ENCODE results near the gene SNX19.
"Not testable (repeated sequence)": the region's sequence is repeated elsewhere in the genome, so short reads cannot be mapped to it uniquely, and the experiment has no call there.

Gene SNX19, protein sequence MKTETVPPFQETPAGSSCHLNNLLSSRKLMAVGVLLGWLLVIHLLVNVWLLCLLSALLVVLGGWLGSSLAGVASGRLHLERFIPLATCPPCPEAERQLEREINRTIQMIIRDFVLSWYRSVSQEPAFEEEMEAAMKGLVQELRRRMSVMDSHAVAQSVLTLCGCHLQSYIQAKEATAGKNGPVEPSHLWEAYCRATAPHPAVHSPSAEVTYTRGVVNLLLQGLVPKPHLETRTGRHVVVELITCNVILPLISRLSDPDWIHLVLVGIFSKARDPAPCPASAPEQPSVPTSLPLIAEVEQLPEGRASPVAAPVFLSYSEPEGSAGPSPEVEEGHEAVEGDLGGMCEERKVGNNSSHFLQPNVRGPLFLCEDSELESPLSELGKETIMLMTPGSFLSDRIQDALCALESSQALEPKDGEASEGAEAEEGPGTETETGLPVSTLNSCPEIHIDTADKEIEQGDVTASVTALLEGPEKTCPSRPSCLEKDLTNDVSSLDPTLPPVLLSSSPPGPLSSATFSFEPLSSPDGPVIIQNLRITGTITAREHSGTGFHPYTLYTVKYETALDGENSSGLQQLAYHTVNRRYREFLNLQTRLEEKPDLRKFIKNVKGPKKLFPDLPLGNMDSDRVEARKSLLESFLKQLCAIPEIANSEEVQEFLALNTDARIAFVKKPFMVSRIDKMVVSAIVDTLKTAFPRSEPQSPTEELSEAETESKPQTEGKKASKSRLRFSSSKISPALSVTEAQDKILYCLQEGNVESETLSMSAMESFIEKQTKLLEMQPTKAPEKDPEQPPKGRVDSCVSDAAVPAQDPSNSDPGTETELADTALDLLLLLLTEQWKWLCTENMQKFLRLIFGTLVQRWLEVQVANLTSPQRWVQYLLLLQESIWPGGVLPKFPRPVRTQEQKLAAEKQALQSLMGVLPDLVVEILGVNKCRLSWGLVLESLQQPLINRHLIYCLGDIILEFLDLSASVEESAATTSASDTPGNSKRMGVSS

DNA sequence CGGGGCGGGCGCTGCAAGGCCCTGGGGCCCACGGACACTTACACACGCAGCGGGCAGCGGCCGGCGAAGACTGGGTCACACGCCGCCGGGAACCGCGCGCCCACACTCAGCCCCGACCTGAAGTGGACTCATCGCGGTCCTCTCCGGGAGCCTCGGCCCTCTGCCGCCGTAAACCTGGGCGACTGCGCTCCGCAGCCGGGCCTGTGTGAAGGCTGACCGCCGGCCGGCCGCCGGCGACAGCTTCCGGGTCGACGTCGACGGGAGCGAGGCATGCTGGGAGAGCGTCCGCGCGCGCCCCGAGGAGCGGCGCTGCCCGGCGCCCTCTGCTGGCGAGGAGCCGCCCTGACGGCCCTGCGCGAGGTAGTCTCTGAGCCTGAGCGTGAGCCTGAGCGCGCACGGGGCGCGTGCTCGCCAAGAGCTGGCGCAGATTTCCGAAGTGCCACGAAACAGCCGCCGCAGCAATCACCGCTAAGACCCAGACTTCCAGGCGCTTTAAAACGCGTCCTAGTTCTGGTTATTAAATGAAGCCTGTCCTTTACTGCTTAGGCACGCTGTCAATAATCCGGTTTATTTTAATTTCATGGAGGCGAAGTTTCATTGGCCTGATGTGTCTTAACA, at the start of gene SNX19:
TSS of gene SNX19 (minus strand) at position 242 of the 618 bp plus-strand sequence. CDS start 540 bp downstream, outside the sequence.
- peak; percentile 86 for FAIRE-seq
- DNase-seq (ENCODE audit: insufficient read length, low spot score), result peak; percentile 69

DNA sequence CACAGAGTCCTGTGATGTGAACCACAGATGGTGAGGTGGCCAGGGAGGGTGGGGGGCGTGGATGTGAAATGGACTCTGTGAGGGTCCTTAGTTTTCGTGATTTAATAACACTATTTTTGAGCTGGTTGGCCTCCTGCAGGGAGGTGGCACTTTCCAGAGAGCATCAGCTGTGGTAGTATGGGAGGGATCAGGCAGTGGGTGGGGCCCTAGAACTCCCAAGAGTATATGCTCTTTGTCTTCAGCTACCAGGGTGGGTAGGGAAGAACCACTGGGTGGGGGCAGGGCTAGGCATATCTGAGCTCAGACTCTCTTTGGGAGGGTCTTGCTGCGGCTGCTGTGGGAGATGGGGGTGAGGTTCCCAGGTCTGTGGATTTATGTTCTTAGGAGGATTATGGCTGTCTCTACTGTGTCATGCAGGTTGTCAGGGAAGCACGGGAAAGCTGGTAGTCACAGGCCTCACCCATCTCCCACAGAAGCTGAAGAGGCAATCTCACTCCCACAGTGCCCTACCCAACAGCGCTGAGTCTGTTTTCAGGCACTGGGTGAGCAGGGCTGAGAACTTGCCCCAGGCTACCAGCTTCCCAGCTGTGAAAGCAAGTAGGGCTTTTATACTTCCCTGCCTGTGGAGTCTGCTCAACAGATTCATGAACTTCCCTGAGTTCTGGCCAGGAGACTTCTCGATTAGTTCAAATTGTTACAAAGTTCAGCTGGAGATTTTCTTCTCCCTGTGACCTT, 47.9 kb upstream of the SNX19 start:
- no peak for DNase-seq (ENCODE audit: insufficient read length, low spot score)

GRCh38 chr11:130947889-130948288, 31.6 kb upstream of the SNX19 start:
- FAIRE-seq (no peak), DNase-seq (ENCODE audit: insufficient read length, low spot score) (no peak)

More for the DNA sequence above, 47.9 kb upstream of the SNX19 start:
- no peak for FAIRE-seq

DNA sequence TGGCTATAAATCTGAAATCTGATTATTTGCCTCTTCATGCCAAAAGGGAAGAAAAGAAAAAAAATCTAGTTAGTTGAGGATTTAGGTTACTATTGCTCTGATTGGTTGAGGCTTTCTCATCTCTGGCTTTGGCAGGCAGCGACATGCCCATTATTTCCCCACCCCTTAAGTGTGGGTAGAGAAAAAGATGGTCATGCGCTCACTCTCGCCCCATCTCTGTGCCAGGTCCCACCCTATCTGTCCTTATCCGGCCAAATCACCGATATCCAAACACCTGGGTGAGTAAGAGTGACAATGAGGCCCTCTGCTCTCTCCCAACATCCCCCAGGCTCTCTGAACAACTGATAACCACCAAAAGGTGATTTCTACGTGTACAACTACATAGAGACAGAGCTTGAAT, 31.2 kb upstream of the SNX19 start:
- no peak for DNase-seq (ENCODE audit: insufficient read length, low spot score)
- FAIRE-seq, result no peak

DNA sequence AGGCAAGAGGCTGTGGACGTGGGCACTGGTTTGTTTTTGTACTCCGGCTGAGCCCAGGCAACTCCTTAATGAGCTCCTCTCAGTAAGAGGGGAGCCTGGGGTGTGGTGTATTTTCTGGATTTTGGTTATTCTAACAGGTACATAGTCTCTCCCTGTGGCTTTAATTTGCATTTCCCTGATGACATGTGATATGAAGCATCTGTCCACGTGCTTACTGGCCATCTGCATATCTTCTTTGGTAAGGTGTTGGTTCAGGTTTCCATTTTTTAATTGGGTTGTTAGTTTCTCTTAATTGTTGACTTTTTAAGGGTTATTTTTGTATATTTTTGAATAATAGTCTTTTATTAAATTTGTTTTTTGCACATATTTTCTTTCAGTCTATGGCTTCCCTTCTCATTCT, 30.8 kb upstream of the SNX19 start:
- FAIRE-seq (no peak), DNase-seq (ENCODE audit: insufficient read length, low spot score) (no peak)

DNA sequence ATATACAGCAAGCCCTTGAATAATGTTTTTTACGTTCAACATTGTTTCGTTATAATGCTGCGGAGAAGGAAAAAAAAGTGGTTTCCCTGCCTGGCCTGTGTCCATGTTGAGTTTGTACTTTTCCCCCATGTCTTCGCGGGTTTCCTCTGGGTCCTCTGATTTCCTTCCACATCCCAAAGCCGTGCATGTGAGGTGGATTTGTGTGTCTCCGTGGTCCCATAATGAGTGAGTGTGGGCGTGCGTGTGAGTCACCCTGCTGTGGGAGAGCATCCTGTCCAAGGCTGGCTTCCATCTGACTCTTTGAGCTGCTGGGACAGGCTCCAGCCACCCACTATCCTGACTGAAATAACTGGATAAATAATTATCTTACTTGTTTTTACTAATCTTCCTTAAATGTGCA, 29.6 kb upstream of the SNX19 start:
- no peak for FAIRE-seq
- DNase-seq (ENCODE audit: insufficient read length, low spot score), result no peak

DNA sequence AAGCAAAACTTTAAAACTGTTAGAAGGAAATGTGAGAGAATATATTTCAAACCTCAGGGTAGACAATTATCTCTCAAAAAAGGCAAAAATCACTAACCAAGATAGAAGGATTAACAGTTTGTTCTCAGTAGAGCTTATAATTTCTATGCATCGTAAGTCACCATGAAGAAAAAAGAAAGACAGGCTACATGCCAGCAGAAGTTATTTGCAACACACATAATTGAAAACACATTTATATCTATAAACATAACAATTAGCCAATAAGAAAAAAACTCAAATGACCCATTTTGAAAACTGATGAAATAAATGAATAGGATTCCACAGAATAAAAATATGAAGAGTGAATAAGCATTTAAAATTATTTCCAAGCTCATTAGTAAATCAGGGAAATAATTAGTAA, 24.4 kb upstream of the SNX19 start:
- no peak for DNase-seq (ENCODE audit: insufficient read length, low spot score)
- FAIRE-seq, result no peak

DNA sequence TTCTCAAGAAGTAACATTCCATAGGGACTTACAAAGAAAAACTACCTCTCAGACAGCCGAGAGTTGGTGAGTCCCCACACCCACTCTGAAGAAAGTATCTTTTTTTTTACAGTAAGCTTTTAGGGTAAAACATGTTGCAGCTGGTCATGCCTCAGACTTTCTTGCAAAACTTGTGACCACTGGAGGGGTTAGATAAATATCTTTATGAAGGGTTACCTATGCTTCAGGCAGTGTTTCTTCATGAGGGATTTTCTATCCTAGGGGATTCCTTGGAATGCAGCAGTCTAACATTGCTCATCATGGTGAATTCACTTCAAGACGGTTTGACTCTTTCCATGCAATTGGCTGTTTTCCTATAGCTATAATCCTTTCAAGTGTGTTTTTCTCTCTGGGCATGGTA, 20.8 kb upstream of the SNX19 start:
- FAIRE-seq (no peak), DNase-seq (ENCODE audit: insufficient read length, low spot score) (no peak)

- FAIRE-seq (no peak), DNase-seq (ENCODE audit: insufficient read length, low spot score) (no peak)
Measured at GRCh38 chr11:130932086-130932712, 15.9 kb upstream of the SNX19 start.

GRCh38 chr11:130924750-130925149, 8.5 kb upstream of the SNX19 start:
- no peak for FAIRE-seq
- no peak for DNase-seq (ENCODE audit: insufficient read length, low spot score)

DNA sequence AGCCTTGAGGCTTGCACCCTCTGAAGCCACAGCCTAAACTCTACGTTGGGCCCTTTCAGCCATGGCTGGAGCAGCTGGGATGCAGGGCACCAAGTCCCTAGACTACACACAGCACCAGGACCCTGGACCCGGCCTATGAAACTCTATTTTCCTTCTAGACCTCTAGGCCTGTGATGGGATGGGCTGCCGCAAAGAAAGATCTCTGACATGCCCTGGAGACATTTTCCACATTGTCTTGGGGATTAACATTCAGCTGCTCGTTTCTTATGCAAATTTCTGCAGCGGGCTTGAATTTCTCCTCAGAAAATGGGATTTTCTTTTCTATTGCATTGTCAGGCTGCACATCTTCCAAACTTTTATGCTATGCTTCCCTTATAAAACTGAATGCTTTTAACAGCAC, 4.3 kb upstream of the SNX19 start:
- FAIRE-seq; DNase-seq (ENCODE audit: insufficient read length, low spot score): not testable (repeated sequence)

DNA sequence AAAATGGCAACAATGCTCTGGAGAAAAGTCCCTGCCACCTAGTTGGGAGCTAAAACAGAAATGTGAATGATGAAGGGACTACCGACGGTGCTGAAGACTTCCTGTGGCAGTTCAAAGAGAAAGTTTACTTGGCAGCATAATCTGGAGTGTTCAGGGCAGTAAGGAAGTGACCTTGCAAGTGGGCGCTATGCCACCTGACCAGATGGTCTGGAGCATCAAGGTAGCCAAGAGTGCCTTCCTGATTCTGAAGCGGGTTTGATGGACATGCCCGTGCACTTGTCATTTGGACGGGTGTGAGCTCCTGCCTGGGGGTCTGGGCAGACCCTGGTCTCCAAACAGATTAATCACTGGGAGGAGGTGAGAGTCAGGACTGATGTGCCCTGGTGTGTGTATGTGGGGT, 1.8 kb upstream of the SNX19 start:
- DNase-seq (ENCODE audit: insufficient read length, low spot score) (no peak), FAIRE-seq (no peak)

DNA sequence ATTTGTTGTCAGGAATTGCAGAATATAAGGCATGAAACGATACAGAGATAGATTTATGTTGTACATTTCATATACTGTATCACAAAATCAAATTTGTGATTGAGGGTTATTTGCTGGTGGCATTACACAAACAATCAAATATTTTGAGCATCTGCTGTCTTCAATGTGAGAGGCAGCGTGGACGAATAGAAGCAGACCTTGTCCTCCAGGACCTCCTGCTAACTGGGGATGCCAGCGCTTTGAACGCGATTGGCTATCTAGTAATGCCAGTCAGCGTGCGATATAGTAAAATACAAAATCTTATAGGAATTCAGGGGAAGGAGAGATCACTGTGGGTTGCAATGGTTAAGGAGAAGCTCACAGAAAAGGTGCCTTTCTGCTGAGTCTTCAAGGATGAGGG, 631 bp upstream of the SNX19 start:
- DNase-seq (ENCODE audit: insufficient read length, low spot score) (no peak), FAIRE-seq (no peak)

GRCh38 chr11:130915603-130916237, 559 bp downstream of the SNX19 start:
- FAIRE-seq (no peak), DNase-seq (ENCODE audit: insufficient read length, low spot score) (no peak)

GRCh38 chr11:130913268-130913667, 3.0 kb downstream of the SNX19 start:
- DNase-seq (ENCODE audit: insufficient read length, low spot score) (no peak), FAIRE-seq (no peak)

- FAIRE-seq (no peak), DNase-seq (ENCODE audit: insufficient read length, low spot score) (no peak)
Measured at GRCh38 chr11:130912552-130912951, 3.7 kb downstream of the SNX19 start.

DNA sequence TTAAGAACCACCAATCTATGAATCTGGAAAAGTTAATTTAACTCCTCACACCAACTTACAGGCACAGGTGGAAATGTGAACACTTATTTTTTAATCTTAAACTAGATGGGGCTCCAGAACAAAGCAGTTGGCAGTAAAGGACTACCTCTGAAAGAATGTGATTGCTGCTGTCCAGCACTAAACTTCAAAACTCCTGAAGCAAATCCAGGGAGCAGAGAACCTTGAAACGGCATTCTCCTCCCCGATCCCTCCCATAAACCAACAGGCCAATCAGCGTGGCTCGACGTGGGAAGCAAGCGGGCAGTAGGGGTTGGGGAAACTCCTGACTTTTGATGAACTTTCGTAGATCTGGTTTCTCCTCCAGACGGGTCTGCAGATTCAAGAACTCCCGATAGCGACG, 5.0 kb downstream of the SNX19 start:
- no peak for FAIRE-seq

GRCh38 chr11:130909650-130910049, 6.6 kb downstream of the SNX19 start:
- FAIRE-seq, result no peak

More for the DNA sequence above, 5.0 kb downstream of the SNX19 start:
- no peak for DNase-seq (ENCODE audit: insufficient read length, low spot score)

More at GRCh38 chr11:130909650-130910049, 6.6 kb downstream of the SNX19 start:
- DNase-seq (ENCODE audit: insufficient read length, low spot score), result no peak

Measured in HTR-8/SVneo (cell line).